ENCODE measurements around the gene SMARCE1.

Gene SMARCE1

DNA sequence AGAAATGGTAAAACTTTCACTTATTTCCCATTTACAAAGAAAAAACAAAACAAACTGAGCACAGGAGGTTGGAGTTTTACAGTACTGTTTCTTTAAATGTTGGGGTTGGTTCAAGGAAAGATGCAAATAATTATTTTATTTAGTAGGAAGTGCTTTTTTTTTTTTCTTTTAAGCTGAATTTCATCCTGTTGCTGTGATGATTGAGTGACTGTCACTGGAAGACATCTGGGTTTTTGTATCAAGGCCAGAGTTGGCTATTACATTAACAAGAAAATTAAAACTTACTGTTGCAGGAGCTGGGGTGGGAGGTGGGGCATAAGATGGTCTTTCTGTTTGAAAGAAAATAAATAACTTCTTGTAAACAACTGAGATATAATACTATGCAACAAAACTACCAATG is 2.3 kb downstream of the SMARCE1 start:
- DNase-seq = no peak

DNA sequence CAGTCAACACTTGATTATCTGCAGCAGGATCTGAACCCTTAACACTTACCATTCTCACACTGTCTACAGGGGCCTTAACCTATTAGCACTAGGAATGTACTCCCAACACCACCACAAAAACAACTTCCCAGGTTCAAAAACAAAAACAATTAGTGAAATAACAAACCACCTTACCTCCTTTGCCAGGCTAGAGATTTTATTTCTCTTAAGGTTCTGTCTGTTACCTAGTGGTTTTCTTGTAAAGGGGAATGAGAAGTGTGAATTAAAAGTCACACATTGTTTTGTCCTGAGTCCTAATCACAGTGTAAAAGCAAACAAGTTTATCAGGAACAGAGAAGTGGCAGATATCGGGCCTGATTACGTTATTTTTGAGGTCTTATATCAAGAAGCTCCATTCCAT is 9.7 kb downstream of the SMARCE1 start:
- no peak for DNase-seq

DNA sequence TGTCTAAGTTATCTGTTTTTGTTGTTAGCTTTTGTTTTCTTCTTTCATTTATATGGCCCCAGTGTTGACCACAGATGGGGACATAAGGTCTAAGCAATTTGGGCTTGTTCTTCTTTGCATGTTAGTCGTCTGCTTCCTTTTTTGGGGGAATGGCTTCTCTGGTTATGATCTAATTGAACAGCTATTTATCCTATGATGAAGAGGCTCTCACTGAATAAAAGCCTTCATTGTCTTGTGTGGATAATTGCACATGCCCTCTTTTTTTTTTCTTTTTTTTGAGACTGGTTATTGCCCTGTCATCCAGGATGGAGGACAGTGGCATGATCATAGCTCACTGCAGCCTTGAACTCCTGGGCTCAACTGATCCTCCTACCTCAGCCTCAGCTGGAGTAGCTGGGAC is 13.7 kb downstream of the SMARCE1 start:
- no peak for DNase-seq

DNA sequence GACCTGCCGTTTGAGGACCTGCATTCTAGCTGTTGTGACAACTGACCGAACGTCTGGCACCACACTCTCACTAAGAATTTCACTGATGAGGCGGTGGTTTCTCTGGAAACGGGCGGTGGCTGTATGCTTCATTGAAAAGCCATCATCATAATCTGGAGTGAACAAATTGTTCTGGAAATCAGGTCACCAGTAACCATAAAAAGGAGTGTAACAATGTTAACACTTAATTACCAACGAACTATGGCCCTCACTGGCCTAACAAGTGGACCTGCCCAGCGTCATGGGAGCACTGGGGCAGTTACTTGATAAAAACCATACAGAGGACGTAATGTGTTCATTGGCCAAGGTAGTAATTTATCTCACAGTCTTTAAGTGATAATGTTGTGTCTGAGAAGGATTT is 15.4 kb downstream of the SMARCE1 start:
- DNase-seq = no peak

DNA sequence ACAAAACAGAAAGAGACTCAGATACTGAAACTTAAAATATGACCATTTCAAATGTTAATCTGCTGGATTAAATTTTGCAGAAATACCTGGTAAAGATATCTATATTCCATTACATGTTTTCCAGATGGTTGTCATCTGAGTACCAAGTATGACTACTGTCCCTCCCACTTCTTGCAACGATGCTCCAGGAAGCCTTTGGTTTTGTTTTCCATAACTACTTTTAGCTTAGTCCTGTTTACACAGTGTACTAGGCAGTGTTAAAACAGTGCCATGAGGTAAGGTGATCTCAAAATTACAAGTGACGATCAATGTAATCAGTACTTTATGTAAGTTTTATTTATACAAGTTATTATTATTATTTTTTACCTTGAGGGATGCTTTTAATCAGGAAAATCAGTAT is 17.8 kb downstream of the SMARCE1 start:
- no peak for DNase-seq

DNA sequence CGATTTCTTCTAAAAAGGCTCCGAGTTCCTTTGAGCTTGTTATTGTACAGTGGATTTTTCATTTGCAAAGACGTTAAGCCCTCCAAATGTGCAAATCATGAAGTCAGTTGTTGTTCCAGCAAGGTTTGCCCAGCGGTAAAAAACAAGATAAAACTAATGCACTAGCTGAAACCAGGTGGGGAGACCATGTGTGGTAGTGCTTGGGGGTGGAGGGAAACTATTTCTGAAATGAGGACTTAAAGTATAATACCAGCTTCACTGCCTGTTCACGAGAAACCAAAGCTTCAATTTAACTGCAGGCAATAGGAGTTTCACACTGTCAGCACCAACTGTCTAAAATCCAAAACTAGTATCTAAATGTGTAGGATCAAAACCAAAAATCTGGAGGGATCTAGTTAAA is 22.3 kb downstream of the SMARCE1 start:
- no peak for DNase-seq

DNA sequence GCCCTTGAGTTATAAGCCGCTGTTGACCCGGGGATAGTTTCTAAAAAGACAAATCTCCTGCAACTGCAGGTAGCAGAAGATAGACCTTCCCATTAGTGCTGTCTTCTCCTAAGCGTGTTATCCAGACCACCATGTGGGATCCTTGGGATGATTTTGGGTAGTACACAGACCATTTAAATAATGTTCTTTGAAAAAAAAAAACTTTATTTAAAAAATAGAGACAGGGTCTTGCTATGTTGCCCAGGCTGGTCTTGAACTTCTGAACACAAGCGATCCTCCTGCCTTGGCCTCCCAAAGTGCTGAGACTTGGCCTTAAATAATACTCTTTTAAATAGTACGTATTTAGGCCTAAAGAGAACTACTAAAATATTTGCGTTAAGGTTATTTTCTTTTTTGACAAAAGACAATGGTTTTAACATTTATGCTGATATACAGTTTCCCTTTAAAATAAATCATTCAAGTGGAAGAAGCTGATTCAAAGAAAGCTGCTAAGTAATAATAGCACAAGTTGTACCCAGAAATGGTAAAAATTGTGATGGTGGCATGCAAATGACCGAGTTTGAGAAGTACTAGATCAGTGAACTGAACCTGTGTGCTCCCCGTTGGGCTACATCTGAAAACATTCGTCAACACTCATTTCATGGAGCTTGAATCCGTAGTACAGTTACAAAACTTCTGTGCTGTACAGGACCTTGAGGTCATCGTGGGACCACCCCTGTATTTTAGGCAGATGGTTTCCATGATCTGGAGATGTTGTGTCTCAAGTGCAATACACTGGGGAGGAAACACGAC is 24.0 kb downstream of the SMARCE1 start:
- DNase-seq = no peak

DNA sequence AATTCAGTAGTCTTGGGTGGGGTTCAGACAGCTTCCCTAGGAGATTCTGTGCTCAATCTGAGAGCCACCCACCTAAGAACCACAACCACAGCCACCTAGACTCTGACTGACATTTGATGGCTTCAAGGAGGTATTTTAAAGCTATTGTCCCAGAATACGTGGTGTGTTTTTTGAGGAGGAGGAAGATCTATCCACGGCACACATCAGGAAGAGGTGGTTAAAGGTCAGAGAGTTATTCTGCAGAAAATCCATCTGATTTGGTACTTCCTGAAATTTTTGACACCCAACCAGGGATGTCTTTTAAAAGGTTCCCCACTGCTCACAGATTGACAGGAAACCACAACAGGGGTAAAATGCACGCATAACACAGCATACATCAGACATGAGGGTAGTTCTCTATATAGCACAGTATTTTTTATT is 25.1 kb downstream of the SMARCE1 start:
- no peak for DNase-seq

DNA sequence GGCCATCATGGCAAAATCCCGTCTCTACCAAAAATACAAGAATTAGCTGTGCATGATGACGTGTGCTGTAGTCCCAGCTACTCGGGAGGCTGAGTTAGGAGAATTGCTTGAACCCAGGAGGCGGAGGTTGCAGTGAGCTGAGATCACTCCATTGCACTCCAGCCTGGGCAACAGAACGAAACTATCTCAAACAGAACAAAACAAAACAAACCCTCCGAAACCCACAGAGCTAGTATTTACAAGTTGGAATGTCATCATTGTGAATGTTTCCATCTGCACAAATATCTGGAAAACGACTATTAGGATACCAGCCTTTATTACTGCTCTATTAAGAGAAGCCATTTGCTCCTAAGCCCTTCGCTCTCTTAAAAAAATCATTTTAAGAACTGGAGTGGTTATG is 26.0 kb downstream of the SMARCE1 start:
- DNase-seq = no peak

DNA sequence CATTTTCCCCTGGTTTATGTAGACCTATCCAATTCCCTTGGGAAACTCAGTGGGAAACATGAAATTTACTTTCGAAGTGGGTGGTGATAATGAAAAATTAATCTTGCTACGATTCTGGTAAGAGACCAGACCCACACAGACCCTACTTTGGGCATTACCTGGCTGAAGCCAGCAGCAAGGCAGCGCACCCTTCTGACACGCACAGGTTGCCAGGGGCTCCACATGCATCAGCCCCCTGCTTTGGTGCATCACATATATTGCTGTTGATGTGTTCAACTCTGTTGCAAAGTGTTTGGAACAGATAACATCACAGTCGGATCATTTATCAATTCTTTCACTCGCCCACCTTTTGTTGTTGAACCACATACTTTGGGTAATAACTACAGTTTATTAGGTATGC is 26.6 kb downstream of the SMARCE1 start:
- no peak for DNase-seq

DNA sequence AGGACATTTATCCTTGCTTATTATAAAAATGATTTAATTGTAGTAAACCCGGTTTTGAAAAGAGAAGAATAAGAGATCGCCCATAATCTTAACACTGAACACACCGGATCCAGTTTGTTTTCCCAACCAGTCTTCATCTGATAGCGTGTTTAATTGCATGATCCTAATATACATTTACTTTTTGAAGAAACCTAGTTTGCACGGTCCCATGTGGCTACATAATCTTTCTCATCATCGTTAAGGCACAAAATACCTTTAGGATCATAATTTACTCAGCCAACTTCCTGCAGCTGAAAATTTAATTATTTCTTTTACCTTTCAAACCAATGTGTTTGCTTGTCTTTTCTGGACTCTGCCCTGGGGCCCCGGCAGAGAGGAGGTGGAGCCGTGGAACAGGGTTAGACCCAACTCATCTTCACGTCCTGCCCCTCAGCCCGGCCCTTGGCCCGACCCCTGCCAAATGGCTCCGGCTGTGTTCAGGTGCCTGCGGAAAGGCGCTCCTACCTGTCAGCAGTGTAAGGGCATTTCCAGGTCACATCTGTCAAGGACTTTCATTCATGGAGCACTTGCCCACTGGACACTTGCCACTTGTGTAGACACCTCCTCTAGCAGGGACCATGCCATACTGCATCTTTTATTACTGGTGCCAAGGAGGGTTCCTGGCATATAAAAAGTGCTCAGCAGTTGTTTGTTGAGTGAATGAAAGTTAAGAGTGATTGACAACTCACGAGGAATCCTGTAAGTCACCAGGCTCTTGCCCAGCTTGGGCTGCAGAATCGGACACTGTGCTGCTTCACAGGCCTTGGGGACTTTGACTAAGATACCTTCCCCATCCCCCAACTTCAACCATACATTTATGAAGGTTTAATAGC is 28.6 kb downstream of the SMARCE1 start:
- DNase-seq = no peak

DNA sequence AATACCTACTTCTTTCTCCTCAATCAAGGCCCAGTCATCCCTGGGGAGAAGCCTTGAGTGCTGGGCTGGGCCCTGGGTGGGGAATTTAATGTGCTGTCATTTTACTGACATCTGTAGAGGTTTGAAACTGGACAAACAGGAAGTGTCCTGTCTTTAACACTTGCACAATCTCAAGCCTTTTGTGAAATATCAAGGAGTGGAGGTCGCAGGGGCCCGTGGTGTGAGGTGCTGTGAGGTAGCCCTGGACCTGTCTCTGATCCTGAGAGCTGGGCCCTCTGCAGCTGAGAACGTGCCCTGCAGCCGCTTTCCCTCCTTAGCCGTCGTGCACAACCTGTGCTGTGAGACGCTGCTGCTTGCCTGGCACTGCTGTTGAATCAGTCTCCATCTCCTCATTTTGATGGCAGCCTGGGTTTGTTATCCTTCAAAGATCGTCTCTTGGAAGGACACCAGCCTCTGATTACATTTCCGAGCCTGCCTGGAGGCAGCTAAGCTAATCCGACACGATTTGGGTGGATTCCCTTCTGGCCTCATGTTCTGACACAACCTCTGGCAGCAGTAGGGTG is 29.9 kb downstream of the SMARCE1 start:
- DNase-seq = no peak

DNA sequence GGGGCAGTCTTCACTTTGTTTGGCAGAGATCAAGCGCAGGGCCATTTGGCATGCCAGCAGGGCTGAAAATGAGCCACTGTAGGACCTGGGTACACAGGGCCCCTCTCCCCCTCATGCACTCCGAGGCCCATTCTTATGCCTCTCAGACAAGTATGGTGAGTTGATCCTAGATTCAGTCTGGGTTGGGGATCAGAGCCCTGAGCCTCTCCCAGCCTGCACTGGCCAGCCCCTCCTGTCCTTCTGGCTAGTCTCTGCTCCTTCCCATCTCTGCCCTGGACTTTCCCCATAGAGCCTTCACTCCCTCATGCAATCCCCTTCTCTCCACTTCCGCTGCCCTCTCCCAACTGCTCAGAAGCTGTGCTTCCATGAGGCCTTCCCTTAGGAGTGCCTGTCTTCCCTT is 31.0 kb downstream of the SMARCE1 start:
- no peak for DNase-seq

DNA sequence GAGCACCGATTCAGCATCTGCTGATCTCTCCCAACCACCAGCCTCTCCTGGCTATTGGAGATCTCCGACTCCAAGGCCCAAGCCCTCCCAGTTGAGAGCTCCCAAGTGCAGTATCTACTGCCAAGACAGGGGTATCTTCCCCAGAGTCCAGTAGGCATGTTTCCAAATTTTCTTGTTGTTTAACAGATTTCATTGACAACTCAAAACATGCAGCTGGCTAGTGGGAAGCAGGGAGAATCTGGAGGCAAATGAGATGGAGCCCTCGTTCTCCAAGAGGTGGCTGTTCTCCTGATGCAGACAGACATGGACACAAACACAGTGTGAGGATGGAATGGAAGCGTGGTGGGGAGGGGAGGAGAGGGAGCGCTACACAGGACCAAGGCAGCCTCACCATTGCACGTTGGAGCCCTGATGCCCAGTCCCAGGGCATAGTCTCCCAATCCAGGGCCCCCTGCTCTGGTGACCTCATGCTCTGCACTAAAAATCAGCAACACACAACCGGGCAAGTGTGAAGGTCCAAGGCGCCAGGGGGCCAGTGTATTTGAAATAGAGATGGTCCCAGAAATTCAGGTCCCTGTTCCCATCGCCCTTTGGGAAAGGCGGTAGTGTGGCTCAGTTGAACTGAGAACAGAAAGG is 31.7 kb downstream of the SMARCE1 start:
- no peak for DNase-seq

DNA sequence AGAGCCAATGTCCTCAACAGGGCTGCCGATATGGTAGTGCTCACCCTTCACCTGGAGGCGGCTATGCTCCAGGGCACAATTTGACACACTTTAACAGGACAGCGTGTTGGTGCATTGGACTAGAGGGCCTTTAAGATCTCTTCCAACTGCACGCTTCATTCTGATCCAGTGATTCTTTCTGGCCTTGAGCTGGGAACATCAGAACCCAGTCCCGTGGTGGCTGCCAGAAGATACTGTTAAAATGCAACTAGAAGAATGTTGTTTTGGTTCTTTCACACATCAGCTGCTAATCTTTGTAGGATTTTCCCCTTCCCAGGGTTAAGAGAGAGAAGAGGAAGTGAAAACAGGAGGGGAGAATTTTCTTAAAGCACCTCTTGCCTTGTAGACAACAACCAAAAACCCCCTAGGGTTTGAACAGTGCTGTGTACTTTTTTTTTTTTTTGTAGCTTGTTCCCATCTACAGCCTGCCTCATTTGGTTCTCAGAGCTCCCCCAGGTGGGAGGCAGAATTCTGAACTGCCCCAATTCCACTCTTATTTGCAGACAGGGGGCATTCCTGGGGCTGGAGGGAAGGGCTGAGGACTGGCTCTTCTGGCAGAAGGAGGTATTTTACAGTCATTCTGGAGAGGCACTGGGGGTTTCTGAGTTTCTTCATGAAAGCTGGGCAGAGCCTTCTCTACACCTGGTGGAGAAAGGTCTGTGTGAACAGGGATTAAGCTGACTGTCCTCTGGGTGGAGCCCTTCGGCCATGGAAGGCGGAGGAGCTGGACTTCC is 32.4 kb downstream of the SMARCE1 start:
- DNase-seq = peak in 1 of 2 experiments; percentile 36

DNA sequence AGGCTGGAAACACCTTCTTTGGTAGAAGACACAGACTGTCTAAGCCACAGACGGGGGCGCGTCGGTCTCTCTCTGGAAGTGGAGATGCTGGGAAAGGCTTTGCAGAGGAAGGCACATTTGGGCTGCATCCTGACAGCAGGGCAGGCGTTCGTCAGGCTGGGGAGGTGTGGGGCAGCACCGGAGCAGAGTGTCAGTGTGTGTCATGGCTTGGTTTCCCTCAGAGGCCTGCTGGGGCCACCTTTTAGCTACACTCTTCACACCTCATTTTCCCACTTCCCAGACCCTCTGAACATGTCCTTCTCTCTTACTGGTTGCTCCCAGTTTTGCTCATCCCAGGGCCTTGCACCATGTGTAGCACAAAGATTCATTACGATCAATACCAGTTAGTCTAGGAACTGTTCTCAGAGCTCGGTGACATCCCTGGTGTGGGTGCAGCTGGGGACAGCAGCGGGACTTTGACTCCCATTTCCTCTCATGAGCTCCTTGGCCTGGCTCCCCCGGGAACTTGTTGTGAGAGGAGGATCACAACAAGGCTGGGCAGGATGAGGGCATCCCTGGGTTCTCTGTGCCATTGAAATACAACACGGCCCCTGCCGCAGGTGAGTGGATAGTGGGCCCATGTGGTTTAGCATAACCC is 33.1 kb downstream of the SMARCE1 start:
- DNase-seq = no peak

DNA sequence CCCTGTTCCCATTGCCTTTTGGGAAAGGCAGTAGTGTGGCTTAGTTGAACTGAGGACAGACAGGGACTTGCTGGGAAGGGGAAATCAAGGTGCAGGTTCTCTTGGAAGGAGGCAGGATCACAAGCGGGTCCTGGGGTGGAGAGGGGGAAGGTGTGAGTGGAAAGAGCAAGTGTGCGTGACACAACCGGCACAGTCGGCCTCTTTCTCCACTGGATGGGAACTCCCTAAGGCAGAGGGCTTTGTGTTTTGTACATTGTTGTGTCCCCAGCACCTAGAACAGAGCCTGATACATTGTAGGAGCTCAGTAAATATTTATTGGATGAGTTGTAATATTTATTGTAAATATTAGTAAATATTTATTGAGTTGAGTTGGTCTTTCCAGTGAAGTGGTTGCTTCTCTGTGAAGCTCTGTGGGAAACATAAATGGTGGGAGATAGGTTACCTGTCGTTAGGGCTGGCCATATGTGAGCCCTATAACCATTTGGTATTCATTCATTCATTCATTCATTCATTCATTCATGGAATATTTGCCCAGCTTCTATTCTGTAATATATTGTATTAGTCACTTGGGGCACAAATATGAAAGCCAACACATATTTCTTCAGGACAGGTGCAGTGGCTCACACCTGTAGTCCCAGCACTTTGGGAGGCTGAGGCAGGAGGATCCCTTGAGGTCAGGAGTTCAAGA is 34.0 kb downstream of the SMARCE1 start:
- no peak for DNase-seq

DNA sequence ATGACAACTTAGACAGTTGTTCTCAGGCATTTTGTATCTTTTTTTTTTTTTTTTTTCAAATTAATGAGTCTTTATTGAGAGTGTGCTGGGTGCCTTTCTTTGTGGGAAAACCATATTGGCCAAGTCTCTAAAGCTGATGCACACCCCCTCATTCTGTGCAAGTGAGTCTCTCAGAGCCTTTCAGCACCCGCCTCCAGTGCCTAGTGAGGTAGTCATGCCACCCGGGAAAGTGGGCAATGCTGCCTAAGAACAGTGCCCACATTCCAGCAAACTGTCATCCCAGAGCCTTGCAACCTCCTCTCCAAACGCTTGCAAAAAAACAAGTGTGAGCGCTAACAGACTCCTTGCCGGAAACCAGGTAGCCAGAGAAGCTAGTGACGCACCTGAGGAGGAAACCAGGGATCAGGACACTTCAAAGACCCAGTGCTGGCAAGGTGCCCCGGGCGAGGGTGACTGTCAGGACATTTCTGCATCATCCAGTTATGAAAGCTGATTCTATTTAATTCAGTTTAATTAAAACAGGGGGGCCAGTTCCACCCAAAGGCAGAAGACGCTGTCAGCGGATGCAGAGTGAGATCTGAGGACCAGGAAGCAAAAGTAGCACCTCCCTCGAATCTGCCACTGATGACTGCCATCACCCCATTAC is 34.9 kb downstream of the SMARCE1 start:
- DNase-seq = peak; percentile 69 to 71

DNA sequence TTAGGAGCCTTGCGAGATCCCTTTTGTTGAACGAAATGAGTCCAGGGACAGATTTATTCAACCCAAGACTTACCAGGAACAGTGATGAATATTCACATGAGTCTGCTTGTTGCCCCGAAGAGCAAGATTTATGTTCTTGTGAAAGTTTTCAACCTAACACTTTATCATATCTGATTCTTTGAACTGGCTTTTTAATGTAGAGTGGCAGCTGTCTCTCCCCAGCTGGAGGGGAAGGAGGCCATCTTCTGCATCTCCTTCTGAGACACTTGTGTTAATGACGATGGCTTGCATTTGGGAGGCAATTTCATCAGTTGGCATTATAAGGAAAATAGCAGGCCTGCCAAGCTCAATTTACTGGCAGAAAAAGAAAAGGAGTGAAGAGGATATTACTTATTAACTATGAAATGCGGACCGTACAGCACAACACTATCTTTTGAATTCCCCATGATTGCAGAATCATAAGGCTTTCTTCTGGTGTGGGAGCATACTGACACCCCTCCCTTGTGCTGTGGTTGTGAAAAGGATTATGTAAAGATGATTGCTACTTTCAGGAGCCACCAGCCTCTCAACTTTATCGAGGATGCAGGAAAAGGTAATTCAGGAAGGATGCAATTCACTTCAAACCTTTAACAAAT is 35.7 kb downstream of the SMARCE1 start:
- DNase-seq = no peak

DNA sequence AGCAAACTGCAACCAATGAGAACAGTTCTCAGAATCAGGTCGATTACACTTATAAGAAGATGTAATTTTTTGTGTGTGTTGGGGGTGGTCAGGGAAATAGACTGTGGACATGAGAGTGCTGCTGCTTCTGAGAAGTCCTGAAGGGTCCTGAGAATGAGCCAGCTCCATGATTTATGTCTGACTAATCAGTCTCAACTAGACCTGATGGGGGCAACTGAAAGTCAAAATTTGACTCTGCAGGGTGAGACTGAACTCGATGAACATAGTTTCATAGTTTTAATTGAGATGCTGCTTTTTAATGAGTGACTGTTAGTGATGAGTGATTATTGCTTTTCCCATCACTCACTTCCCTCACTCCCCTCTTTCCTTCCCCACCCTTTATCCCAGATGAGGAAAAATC is 37.3 kb downstream of the SMARCE1 start:
- no peak for DNase-seq
